GM19193 (cell line): ENCODE measurements around the gene COPB2.

Source experiments
- POLR2A ChIP-seq: IDR thresholded peaks from 4 replicates; pipeline ENCODE4 v1.6.1; 2011; ENCODE audit not compliant: insufficient read depth, insufficient read length; ENCODE audit errors: extremely low read depth

The COPB2 gene

GRCh38 chr3:139389552-139390368 is at the start of gene COPB2:
COPB2 (minus strand) TSS chr3:139389647; CDS start chr3:139389550, 97 bp downstream.
- peak; percentile 85 for TF ChIP-seq POLR2A

GRCh38 chr3:139434764-139435307 is 45.4 kb upstream of the COPB2 start:
- TF ChIP-seq POLR2A: no peak

DNA sequence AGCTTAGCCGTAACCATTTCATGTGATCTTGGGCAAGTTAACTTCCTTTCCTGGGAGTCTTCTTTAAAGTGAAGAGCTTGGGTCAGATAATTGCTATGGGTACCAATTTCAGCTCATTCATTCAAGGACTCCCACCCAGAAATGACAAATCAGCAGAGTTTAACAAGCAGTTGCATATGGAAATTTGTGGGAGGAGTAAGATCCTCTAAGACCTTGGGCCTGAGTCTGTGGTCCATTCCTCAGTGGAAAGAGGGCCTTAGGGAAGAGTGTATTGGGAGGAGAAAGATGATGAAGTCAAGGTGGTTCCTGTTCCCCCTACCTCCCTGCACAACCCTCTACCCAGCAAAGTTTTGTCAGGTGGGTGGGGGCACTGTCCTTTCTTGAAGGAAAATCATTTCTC is 44.8 kb upstream of the COPB2 start:
- no peak for TF ChIP-seq POLR2A

- no peak for TF ChIP-seq POLR2A
These were observed 43.6 kb upstream of the COPB2 start for GRCh38 chr3:139433089-139433488.

GRCh38 chr3:139430493-139430892 is 41.0 kb upstream of the COPB2 start:
- TF ChIP-seq POLR2A: no peak

- no peak for TF ChIP-seq POLR2A
These were observed 38.0 kb upstream of the COPB2 start for GRCh38 chr3:139427283-139428060.

DNA sequence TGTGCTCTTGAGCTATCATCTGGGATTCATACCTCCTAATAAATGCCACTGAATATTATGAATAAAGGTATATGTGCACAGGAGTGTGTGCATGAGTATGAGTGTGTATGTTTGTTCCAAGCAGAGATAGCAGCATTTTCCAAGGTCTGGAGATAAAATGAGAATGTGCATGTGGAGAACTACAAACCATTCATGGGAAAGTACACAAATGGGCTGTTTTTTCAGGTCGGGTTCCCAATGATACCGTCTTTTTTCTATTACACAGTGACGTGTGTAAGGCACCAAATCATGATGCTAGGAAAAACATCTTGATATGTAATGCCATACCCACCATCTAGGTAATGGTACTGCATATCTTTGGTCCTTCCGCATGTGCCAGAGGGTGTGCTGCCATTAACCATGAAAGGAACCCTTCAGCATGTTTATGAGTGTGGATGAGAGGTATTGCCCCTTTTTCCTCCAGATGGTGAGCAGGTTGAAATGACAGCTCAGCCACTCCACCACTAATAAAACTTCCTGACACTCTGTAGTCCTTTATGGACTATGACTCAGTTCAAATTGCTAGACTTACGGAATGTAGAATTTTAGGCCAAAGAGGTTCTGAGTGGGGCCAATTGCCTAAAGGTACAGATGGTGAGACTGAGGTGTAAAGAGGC is 36.4 kb upstream of the COPB2 start:
- TF ChIP-seq POLR2A: no peak

- TF ChIP-seq POLR2A: no peak
These were observed 33.8 kb upstream of the COPB2 start for GRCh38 chr3:139423232-139423631.

DNA sequence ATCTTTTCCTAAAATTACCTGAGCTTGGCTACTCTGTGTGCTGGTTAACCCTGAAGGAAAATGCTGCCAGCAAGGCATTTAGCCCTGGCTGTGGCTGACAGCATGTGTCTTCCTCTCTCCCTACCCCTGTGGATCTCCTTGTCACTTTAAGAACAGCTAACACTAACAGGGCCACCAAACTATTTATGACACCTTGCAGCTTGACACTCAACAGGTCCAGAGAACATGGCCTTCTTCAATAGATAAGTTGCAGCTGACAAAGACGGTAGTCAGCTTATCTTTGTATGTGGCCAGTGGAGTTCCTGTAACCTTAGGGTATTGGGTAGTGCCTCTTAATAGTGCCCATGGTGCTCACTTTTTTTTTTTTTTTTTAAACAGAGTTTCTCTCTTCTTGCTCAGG is 32.0 kb upstream of the COPB2 start:
- no peak for TF ChIP-seq POLR2A

GRCh38 chr3:139421040-139421439 is 31.6 kb upstream of the COPB2 start:
- no peak for TF ChIP-seq POLR2A

GRCh38 chr3:139418144-139418543 is 28.7 kb upstream of the COPB2 start:
- TF ChIP-seq POLR2A: no peak

DNA sequence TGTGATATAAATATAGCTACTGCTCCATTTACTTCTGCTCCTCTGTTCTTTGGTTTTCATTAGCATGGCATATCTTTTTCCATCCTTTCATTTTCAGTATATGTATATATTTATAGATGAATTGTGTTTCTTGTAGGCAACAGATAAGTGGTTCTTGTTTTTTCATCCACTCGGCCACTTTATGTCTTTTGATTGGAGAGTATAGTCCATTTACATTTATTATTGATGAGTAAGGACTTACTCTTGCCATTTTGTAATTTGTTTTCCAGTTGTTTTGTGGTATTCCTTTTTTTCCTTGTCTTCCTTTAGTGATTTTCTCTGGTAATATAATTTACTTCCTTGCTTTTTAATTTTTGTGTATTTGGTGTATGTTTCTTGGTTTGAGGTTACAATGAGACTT is 26.8 kb upstream of the COPB2 start:
- TF ChIP-seq POLR2A: no peak

GRCh38 chr3:139414608-139415224 is 25.3 kb upstream of the COPB2 start:
- TF ChIP-seq POLR2A: no peak

GRCh38 chr3:139396707-139397106 is 7.3 kb upstream of the COPB2 start:
- TF ChIP-seq POLR2A: no peak

- TF ChIP-seq POLR2A: no peak
These were observed 4.7 kb upstream of the COPB2 start for GRCh38 chr3:139394116-139394515.
